A673 (cell line): ENCODE results near the gene IP6K1.

Experiments used
- CTCF ChIP-seq: fragments of 300-800, 200-600 bp; sonication (generic); conservative IDR thresholded peaks from 2 replicates; pipeline ENCODE4 v1.5.1; 2017; ENCODE audit warnings: low read depth, mild to moderate bottlenecking, antibody characterized with exemption, low read length, moderate library complexity, mixed read lengths
- EZH2 ChIP-seq: fragments of 200-600 bp; sonication (generic); IDR thresholded peaks from 2 replicates; pipeline ENCODE4 v1.6.1; 2017; ENCODE audit warnings: borderline replicate concordance, low read depth, mild to moderate bottlenecking, mixed read lengths, antibody characterized with exemption, low read length; ENCODE audit not compliant: poor library complexity, severe bottlenecking

- no peak for TF ChIP-seq CTCF
- TF ChIP-seq EZH2: no peak
These were observed 45.0 kb upstream of the IP6K1 start for GRCh38 chr3:49831341-49831740.
